SK-N-SH (cell line): ENCODE measurements around the gene CHM. TPM values are rescaled to one million over a fixed set of nuclear protein-coding genes. Genes with fewer than 3 reads are reported as not detected.

ENCODE experiments used
- CTCF ChIA-PET: fragments of 300-600, 350-600 bp; formaldehyde crosslinking; extraction: SDS; loops from one replicate; lab custom pipeline; 2021; lab: Yijun Ruan, JAX
- POLR2A ChIA-PET: fragments of 350-600 bp; sonication (Branson Sonifier 250); formaldehyde crosslinking; extraction: SDS; loops from one replicate; lab custom pipeline; 2020; ENCODE audit warnings: antibody characterized with exemption, inconsistent platforms; lab: Yijun Ruan, JAX
- DNase-seq: peaks from one replicate; pipeline ENCODE4 v3.0.0; 2012
- H2AFZ ChIP-seq: fragments of 200-600 bp; sonication (generic); 2 replicates; pipeline ENCODE4 v1.8.1; 2016; ENCODE audit warnings: antibody characterized with exemption, mild to moderate bottlenecking, low read depth
- H3F3A ChIP-seq: fragments of 200-600 bp; sonication (generic); replicated peaks from 2 replicates; pipeline ENCODE3; 2016; ENCODE audit warnings: antibody characterized with exemption, mild to moderate bottlenecking; ENCODE audit not compliant: insufficient read depth
- H3K27ac ChIP-seq, 2 experiments: fragments of 200-500 bp in 1 of 2; fragments of 200-600 bp in 1 of 2; sonication (Bioruptor generic) in 1 of 2; sonication (generic), shearing (Covaris generic) in 1 of 2; 2 replicates each; pipeline versions ENCODE4 v1.5.1 to v1.6.1; 2014 to 2016; ENCODE audit warnings: low read depth in 2 of 2, inconsistent platforms in 1 of 2, low read length in 1 of 2, mild to moderate bottlenecking in 1 of 2, mixed read lengths in 1 of 2
- H3K27me3 ChIP-seq: fragments of 200-600 bp; sonication (generic), shearing (Covaris generic); 2 replicates; pipeline ENCODE4 v1.6.1; 2016; ENCODE audit warnings: mixed run types; ENCODE audit not compliant: insufficient read depth
- H3K36me3 ChIP-seq, 2 experiments: fragments of 200-500 bp in 1 of 2; fragments of 200-600 bp in 1 of 2; sonication (Bioruptor generic) in 1 of 2; sonication (generic) in 1 of 2; replicated peaks in 1 of 2; 2 replicates each; pipeline versions ENCODE3 to v1.5.1; 2014 to 2016; ENCODE audit warnings: low read length in 1 of 2, mild to moderate bottlenecking in 1 of 2; ENCODE audit not compliant: insufficient read depth in 2 of 2, control insufficient read depth in 1 of 2
- H3K4me1 ChIP-seq, 2 experiments: fragments of 200-500 bp in 1 of 2; fragments of 200-600 bp in 1 of 2; sonication (Bioruptor generic) in 1 of 2; sonication (generic), shearing (Covaris generic) in 1 of 2; 2 replicates each; pipeline versions ENCODE4 v1.5.1 to v1.6.1; 2014 to 2016; ENCODE audit warnings: low read depth in 1 of 2, low read length in 1 of 2, mixed run types in 1 of 2; ENCODE audit not compliant: insufficient read depth in 2 of 2, control insufficient read depth in 1 of 2
- H3K4me2 ChIP-seq: fragments of 200-600 bp; sonication (generic), shearing (Covaris generic); 2 replicates; pipeline ENCODE4 v1.6.1; 2017; ENCODE audit warnings: mixed run types
- H3K4me3 ChIP-seq, 2 experiments: fragments of 200-500 bp in 1 of 2; fragments of 200-600 bp in 1 of 2; sonication (Bioruptor generic) in 1 of 2; sonication (generic), shearing (Covaris generic) in 1 of 2; 2 replicates each; pipeline versions ENCODE4 v1.5.1 to v1.8.1; 2014 to 2016; ENCODE audit warnings: low read depth in 2 of 2, inconsistent platforms in 1 of 2, low read length in 1 of 2, mild to moderate bottlenecking in 1 of 2, mixed read lengths in 1 of 2, moderate library complexity in 1 of 2
- H3K79me2 ChIP-seq: fragments of 200-600 bp; sonication (generic); 2 replicates; pipeline ENCODE4 v1.8.1; 2017; ENCODE audit warnings: mild to moderate bottlenecking; ENCODE audit not compliant: insufficient read depth
- H3K9ac ChIP-seq: fragments of 200-600 bp; sonication (generic); 2 replicates; pipeline ENCODE4 v1.6.1; 2017; ENCODE audit warnings: mixed run types
- H3K9me2 ChIP-seq: fragments of 200-600 bp; sonication (generic); 2 replicates; pipeline ENCODE4 v1.6.1; 2017; ENCODE audit warnings: mixed run types
- H3K9me3 ChIP-seq: fragments of 200-600 bp; sonication (generic); 2 replicates; pipeline ENCODE4 v1.6.1; 2017; ENCODE audit warnings: mixed run types, mild to moderate bottlenecking, moderate library complexity
- H4K20me1 ChIP-seq: fragments of 200-600 bp; sonication (generic); 2 replicates; pipeline ENCODE4 v1.6.1; 2017; ENCODE audit warnings: mild to moderate bottlenecking, mixed run types; ENCODE audit not compliant: insufficient read depth
- ELF1 ChIP-seq: IDR thresholded peaks from 2 replicates; pipeline ENCODE4 v1.4.0; 2012
- EZH2phosphoT487 ChIP-seq: fragments of 200-600 bp; sonication (generic); IDR thresholded peaks from 2 replicates; pipeline ENCODE4 v1.6.1; 2017; ENCODE audit warnings: low read depth, mixed run types, mild to moderate bottlenecking, antibody characterized with exemption, moderate library complexity, borderline replicate concordance
- FOSL2 ChIP-seq: IDR thresholded peaks from 2 replicates; pipeline ENCODE4 v1.4.0; 2012; ENCODE audit warnings: low read depth, mild to moderate bottlenecking, moderate library complexity, borderline replicate concordance
- FOXJ3 ChIP-seq: sonication (generic); formaldehyde crosslinking; IDR thresholded peaks from 2 replicates; pipeline ENCODE4 v1.5.1; 2020; ENCODE audit warnings: mild to moderate bottlenecking, missing genetic modification reagents
- FOXM1 ChIP-seq: IDR thresholded peaks from 2 replicates; pipeline ENCODE4 v1.4.0; 2012; ENCODE audit warnings: low read depth, mild to moderate bottlenecking
- GABPA ChIP-seq: IDR thresholded peaks from 2 replicates; pipeline ENCODE4 v1.4.0; 2012; ENCODE audit warnings: low read depth, mild to moderate bottlenecking
- GATA2 ChIP-seq: sonication (generic); formaldehyde crosslinking; IDR thresholded peaks from 2 replicates; pipeline ENCODE4 v1.5.0; 2020; ENCODE audit warnings: mild to moderate bottlenecking, missing genetic modification reagents
- MXI1 ChIP-seq: IDR thresholded peaks from 2 replicates; pipeline ENCODE4 v1.6.1; 2012; ENCODE audit warnings: mild to moderate bottlenecking, low read depth, low read length, improper control_type of control experiment
- NRF1 ChIP-seq: IDR thresholded peaks from 2 replicates; pipeline ENCODE4 v1.6.1; 2012; ENCODE audit warnings: low read depth, mild to moderate bottlenecking, low read length
- POLR2AphosphoS5 ChIP-seq: IDR thresholded peaks from 2 replicates; pipeline ENCODE4 v1.6.1; 2012; ENCODE audit warnings: low read depth, low read length
- RAD21 ChIP-seq: IDR thresholded peaks from 2 replicates; pipeline ENCODE4 v1.6.1; 2012; ENCODE audit warnings: mild to moderate bottlenecking, low read length
- RCOR1 ChIP-seq: fragments of 150-350 bp; IDR thresholded peaks from 2 replicates; pipeline ENCODE4 v1.6.1; 2017; ENCODE audit warnings: antibody characterized with exemption, low read length
- RXRA ChIP-seq: IDR thresholded peaks from 2 replicates; pipeline ENCODE4 v1.4.0; 2012; ENCODE audit warnings: low read depth, mild to moderate bottlenecking, borderline replicate concordance
- SMC3 ChIP-seq: IDR thresholded peaks from 2 replicates; pipeline ENCODE4 v1.6.1; 2012; ENCODE audit warnings: low read depth, low read length, improper control_type of control experiment
- TAF1 ChIP-seq: IDR thresholded peaks from 2 replicates; pipeline ENCODE4 v1.6.1; 2012; ENCODE audit warnings: low read depth, mild to moderate bottlenecking, low read length, moderate library complexity, borderline replicate concordance
- TCF12 ChIP-seq: IDR thresholded peaks from 2 replicates; pipeline ENCODE4 v1.4.0; 2012
- TEAD4 ChIP-seq: IDR thresholded peaks from 2 replicates; pipeline ENCODE4 v1.4.0; 2012; ENCODE audit warnings: mild to moderate bottlenecking, borderline replicate concordance; ENCODE audit not compliant: insufficient read depth
- WGBS: methylation state at CpG from one replicate; pipeline ENCODE4 v1.1.6; 2017; ENCODE audit warnings: low lambda C conversion rate; 5-methylcytosine and 5-hydroxymethylcytosine counted together
- polyA plus RNA-seq, 3 experiments: library from polyadenylated mRNA; depleted of rRNA; stranded (reverse); fragments of >200 nt; gene quantifications; 2 replicates each; pipeline ENCODE4 v1.2.3, GENCODE V29; 2012
- TF ChIP-seq, protein P1 (sequence below): fragments of 150-350 bp; IDR thresholded peaks from 2 replicates; pipeline ENCODE4 v1.6.1; 2016; ENCODE audit warnings: mild to moderate bottlenecking, low read depth, low read length
- TF ChIP-seq, protein P2 (sequence below): IDR thresholded peaks from 2 replicates; pipeline ENCODE4 v1.4.0; 2012; ENCODE audit warnings: low read depth, borderline replicate concordance
- TF ChIP-seq, protein P3 (sequence below): IDR thresholded peaks from 2 replicates; pipeline ENCODE4 v1.6.1; 2012; ENCODE audit warnings: mild to moderate bottlenecking, low read depth, low read length, moderate library complexity
- TF ChIP-seq, protein P4 (sequence below): fragments of 150-350 bp; IDR thresholded peaks from 2 replicates; pipeline ENCODE4 v1.6.1; 2017; ENCODE audit warnings: antibody characterized with exemption, low read length, low read depth, borderline replicate concordance

Gene CHM
- polyA plus RNA-seq, 1 of the 3 experiments (the other 2 are of a cell fraction), result 12.8 TPM

DNA sequence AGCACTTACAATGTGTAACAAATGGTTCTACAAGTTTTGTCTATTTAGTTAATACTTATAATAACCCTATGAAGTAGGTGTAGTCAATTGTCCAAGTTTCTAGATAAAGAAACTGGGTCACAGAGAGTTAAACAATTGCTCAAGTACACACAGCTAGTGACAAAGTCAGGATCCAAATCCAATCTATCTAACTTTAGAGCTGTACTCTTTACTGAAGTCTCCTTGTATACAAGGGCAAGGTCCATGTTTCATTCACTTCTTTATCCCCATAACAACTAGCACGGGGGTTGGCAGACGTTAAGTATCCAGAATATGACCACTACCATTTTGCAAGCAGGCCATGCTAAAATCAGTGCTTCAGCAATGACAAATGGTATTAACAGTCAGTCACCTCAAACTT is 141.0 kb downstream of the CHM start (continued):
- no peak for TF ChIP-seq RXRA
- no peak for TF ChIP-seq TCF12
- no peak for TF ChIP-seq MXI1
- no peak for TF ChIP-seq EZH2phosphoT487
- TF ChIP-seq FOSL2, result no peak
- TF ChIP-seq GATA2 (CRISPR knock-in tag), result no peak
- TF ChIP-seq POLR2AphosphoS5, result no peak
- no peak for TF ChIP-seq FOXM1

- 96% methylated on average over 3 of the region's 3 CpGs for WGBS
- POLR2A ChIA-PET, result no interaction called here
Observed at GRCh38 chrX:85905851-85906250, 141.5 kb downstream of the CHM start.

More at GRCh38 chrX:85905851-85906250, 141.5 kb downstream of the CHM start:
- TF ChIP-seq FOSL2 (no peak), TCF12 (no peak), POLR2AphosphoS5 (no peak), EZH2phosphoT487 (no peak), GABPA (no peak), NRF1 (no peak), RCOR1 (no peak), MXI1 (no peak), RAD21 (no peak), FOXJ3 (CRISPR knock-in tag) (no peak), RXRA (no peak), ELF1 (no peak), TEAD4 (no peak), SMC3 (no peak), TAF1 (no peak)
- TF ChIP-seq, protein P1, sequence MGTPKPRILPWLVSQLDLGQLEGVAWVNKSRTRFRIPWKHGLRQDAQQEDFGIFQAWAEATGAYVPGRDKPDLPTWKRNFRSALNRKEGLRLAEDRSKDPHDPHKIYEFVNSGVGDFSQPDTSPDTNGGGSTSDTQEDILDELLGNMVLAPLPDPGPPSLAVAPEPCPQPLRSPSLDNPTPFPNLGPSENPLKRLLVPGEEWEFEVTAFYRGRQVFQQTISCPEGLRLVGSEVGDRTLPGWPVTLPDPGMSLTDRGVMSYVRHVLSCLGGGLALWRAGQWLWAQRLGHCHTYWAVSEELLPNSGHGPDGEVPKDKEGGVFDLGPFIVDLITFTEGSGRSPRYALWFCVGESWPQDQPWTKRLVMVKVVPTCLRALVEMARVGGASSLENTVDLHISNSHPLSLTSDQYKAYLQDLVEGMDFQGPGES, result no peak
- TF ChIP-seq, protein P2, sequence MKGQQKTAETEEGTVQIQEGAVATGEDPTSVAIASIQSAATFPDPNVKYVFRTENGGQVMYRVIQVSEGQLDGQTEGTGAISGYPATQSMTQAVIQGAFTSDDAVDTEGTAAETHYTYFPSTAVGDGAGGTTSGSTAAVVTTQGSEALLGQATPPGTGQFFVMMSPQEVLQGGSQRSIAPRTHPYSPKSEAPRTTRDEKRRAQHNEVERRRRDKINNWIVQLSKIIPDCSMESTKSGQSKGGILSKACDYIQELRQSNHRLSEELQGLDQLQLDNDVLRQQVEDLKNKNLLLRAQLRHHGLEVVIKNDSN, result no peak
- TF ChIP-seq, protein P3, sequence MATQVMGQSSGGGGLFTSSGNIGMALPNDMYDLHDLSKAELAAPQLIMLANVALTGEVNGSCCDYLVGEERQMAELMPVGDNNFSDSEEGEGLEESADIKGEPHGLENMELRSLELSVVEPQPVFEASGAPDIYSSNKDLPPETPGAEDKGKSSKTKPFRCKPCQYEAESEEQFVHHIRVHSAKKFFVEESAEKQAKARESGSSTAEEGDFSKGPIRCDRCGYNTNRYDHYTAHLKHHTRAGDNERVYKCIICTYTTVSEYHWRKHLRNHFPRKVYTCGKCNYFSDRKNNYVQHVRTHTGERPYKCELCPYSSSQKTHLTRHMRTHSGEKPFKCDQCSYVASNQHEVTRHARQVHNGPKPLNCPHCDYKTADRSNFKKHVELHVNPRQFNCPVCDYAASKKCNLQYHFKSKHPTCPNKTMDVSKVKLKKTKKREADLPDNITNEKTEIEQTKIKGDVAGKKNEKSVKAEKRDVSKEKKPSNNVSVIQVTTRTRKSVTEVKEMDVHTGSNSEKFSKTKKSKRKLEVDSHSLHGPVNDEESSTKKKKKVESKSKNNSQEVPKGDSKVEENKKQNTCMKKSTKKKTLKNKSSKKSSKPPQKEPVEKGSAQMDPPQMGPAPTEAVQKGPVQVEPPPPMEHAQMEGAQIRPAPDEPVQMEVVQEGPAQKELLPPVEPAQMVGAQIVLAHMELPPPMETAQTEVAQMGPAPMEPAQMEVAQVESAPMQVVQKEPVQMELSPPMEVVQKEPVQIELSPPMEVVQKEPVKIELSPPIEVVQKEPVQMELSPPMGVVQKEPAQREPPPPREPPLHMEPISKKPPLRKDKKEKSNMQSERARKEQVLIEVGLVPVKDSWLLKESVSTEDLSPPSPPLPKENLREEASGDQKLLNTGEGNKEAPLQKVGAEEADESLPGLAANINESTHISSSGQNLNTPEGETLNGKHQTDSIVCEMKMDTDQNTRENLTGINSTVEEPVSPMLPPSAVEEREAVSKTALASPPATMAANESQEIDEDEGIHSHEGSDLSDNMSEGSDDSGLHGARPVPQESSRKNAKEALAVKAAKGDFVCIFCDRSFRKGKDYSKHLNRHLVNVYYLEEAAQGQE, result no peak
- TF ChIP-seq, protein P4, sequence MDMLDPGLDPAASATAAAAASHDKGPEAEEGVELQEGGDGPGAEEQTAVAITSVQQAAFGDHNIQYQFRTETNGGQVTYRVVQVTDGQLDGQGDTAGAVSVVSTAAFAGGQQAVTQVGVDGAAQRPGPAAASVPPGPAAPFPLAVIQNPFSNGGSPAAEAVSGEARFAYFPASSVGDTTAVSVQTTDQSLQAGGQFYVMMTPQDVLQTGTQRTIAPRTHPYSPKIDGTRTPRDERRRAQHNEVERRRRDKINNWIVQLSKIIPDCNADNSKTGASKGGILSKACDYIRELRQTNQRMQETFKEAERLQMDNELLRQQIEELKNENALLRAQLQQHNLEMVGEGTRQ, result no peak
- TF ChIP-seq, all 33 proteins: peak for 0
- no peak overlapping the region for H3K9ac ChIP-seq
- H3K4me2 ChIP-seq, result no peak overlapping the region
- CTCF ChIA-PET, result no interaction called here
- peaks cover 15 to 26% of the 10 kb centered on the region in 2 experiments for H3K36me3 ChIP-seq
- H3K4me1 ChIP-seq, result no peaks in the 10 kb centered on the region
- H3K4me3 ChIP-seq, result no peak overlapping the region
- H3K27me3 ChIP-seq, result no peaks in the 10 kb centered on the region
- no peak overlapping the region for H3K27ac ChIP-seq
- no peaks in the 10 kb centered on the region for H4K20me1 ChIP-seq
- H3K79me2 ChIP-seq, result peaks cover 4% of the 10 kb centered on the region
- no peak overlapping the region for H2AFZ ChIP-seq
- peaks cover 7% of the 10 kb centered on the region for H3F3A ChIP-seq
- DNase-seq, result no peak
- H3K9me2 ChIP-seq, result no peaks in the 10 kb centered on the region
- H3K9me3 ChIP-seq, result no peaks in the 10 kb centered on the region
